Uterus (tissue), 2 donors: ENCODE measurements around the gene POLQ.

Experiments
- CTCF ChIP-seq, 4 experiments: fragments of 200-600 bp in 2 of 4; fragments of 450-650 bp in 2 of 4; sonication (generic) in 2 of 4; IDR thresholded peaks; one replicate each; pipeline ENCODE4 v1.5.1; 2016 to 2019; ENCODE audit warnings: antibody characterized with exemption in 4 of 4, mild to moderate bottlenecking in 2 of 4, moderate library complexity in 1 of 4
- POLR2A ChIP-seq, 2 donors: fragments of 450-650 bp; IDR thresholded peaks; one replicate each; pipeline ENCODE4 v1.6.1; 2016; ENCODE audit warnings: antibody characterized with exemption in 2 of 2, mild to moderate bottlenecking in 1 of 2, moderate library complexity in 1 of 2

- TF ChIP-seq CTCF (IDR thresholded peaks at IDR 0.05), result no peak
- no peak for TF ChIP-seq POLR2A (IDR thresholded peaks at IDR 0.05)
Observed at GRCh38 chr3:121462565-121462964, 83.2 kb downstream of the POLQ start.
